Measurements from ENCODE around the gene ACSL1. TPM values are rescaled to one million over a fixed set of nuclear protein-coding genes. Genes with fewer than 3 reads are reported as not detected.

ACSL1 gene
- polyA plus RNA-seq, 1 donor from 2014 or later, result 30.7 TPM

DNA sequence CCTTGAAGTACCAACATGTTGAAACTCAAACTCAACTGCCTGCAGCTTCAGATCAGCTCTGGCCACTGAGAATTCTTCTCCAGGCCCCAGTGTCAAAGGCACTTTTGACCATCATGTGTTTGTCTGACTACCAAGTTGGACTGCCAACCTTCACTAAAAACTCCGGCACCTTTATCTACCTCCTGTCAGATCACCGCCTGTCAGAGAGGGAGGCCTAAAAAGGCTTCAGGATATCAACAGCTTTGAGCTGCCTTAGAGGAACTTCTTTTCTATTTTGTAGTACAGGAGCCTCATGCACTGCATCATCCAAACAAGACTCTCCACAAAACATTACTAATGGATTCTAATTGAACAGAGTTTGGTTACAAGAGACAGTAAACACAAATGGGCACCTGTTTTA, 2.8 kb downstream of the ACSL1 start:
- H3K27ac ChIP-seq (ENCODE audit: low read length), result no peak overlapping the region
- H3K9me3 ChIP-seq (ENCODE audit: low read length), result no peaks in the 10 kb centered on the region
- H2AFZ ChIP-seq (ENCODE audit: low read depth, low read length), result no peak overlapping the region
- no peak overlapping the region for H3K4me2 ChIP-seq (ENCODE audit: low read length)
- no peaks in the 10 kb centered on the region for H3K9me2 ChIP-seq (ENCODE audit: insufficient read depth, low read length)
- no peaks in the 10 kb centered on the region for H4K20me1 ChIP-seq (ENCODE audit: insufficient read depth)
- TF ChIP-seq, protein P1, sequence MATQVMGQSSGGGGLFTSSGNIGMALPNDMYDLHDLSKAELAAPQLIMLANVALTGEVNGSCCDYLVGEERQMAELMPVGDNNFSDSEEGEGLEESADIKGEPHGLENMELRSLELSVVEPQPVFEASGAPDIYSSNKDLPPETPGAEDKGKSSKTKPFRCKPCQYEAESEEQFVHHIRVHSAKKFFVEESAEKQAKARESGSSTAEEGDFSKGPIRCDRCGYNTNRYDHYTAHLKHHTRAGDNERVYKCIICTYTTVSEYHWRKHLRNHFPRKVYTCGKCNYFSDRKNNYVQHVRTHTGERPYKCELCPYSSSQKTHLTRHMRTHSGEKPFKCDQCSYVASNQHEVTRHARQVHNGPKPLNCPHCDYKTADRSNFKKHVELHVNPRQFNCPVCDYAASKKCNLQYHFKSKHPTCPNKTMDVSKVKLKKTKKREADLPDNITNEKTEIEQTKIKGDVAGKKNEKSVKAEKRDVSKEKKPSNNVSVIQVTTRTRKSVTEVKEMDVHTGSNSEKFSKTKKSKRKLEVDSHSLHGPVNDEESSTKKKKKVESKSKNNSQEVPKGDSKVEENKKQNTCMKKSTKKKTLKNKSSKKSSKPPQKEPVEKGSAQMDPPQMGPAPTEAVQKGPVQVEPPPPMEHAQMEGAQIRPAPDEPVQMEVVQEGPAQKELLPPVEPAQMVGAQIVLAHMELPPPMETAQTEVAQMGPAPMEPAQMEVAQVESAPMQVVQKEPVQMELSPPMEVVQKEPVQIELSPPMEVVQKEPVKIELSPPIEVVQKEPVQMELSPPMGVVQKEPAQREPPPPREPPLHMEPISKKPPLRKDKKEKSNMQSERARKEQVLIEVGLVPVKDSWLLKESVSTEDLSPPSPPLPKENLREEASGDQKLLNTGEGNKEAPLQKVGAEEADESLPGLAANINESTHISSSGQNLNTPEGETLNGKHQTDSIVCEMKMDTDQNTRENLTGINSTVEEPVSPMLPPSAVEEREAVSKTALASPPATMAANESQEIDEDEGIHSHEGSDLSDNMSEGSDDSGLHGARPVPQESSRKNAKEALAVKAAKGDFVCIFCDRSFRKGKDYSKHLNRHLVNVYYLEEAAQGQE (IDR thresholded peaks at IDR 0.05; ENCODE audit: borderline replicate concordance), result no peak
- TF ChIP-seq POLR2AphosphoS5 (IDR thresholded peaks at IDR 0.05) (no peak), TAF1 (IDR thresholded peaks at IDR 0.05; ENCODE audit: low read depth) (no peak), SMC3 (conservative IDR thresholded peaks at IDR 0.05; ENCODE audit: poor library complexity) (no peak), RAD21 (conservative IDR thresholded peaks at IDR 0.05) (no peak), MXI1 (conservative IDR thresholded peaks at IDR 0.05; ENCODE audit: poor library complexity, severe bottlenecking) (no peak), EZH2 (IDR thresholded peaks at IDR 0.05; ENCODE audit: borderline replicate concordance, insufficient read depth, low read length, poor library complexity, severe bottlenecking) (no peak), EP300 (conservative IDR thresholded peaks at IDR 0.05; ENCODE audit: poor library complexity, severe bottlenecking) (no peak)
- TF ChIP-seq, protein P2, sequence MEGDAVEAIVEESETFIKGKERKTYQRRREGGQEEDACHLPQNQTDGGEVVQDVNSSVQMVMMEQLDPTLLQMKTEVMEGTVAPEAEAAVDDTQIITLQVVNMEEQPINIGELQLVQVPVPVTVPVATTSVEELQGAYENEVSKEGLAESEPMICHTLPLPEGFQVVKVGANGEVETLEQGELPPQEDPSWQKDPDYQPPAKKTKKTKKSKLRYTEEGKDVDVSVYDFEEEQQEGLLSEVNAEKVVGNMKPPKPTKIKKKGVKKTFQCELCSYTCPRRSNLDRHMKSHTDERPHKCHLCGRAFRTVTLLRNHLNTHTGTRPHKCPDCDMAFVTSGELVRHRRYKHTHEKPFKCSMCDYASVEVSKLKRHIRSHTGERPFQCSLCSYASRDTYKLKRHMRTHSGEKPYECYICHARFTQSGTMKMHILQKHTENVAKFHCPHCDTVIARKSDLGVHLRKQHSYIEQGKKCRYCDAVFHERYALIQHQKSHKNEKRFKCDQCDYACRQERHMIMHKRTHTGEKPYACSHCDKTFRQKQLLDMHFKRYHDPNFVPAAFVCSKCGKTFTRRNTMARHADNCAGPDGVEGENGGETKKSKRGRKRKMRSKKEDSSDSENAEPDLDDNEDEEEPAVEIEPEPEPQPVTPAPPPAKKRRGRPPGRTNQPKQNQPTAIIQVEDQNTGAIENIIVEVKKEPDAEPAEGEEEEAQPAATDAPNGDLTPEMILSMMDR (IDR thresholded peaks at IDR 0.05; ENCODE audit: poor library complexity, severe bottlenecking), result no peak
- H3K79me2 ChIP-seq (replicated peaks; ENCODE audit: insufficient read depth, low read length), result peaks cover 4% of the 10 kb centered on the region
- no peaks in the 10 kb centered on the region for H3K36me3 ChIP-seq (ENCODE audit: insufficient read depth, low read length)
- no peak overlapping the region for H3K9ac ChIP-seq (ENCODE audit: low read length)
- H3K27me3 ChIP-seq (ENCODE audit: insufficient read depth, low read depth, low read length), result peaks cover 57% of the 10 kb centered on the region
- no peaks in the 10 kb centered on the region for H3F3A ChIP-seq (ENCODE audit: insufficient read depth, low read length, poor library complexity, severe bottlenecking)
- no peak overlapping the region for H3K4me3 ChIP-seq (ENCODE audit: low read length)

DNA sequence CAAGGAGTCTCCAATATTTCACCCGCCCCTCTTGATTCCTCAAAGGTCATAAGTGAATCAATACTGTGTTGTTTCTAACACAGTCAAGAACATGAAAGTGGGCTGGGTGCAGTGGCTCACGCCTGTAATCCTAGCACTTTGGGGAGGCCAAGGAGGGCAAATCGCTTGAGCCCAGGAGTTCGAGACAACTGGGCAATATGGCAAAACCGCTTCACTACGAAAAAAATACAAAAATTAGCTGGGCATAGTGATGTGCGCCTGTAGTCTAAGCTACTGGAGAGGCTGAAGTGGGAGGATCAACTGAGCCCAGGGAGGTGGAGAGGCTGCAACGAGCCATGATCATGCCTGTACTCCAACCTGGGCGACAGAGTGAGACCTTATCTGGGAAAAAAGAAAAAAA, 3.4 kb downstream of the ACSL1 start:
- Histone ChIP-seq H3K9me3 (ENCODE audit: low read length) (no peaks in the 10 kb centered on the region), H3K4me2 (ENCODE audit: low read length) (no peak overlapping the region), H3K27me3 (ENCODE audit: insufficient read depth, low read depth, low read length) (peaks cover 56% of the 10 kb centered on the region), H3K36me3 (ENCODE audit: insufficient read depth, low read length) (no peaks in the 10 kb centered on the region), H3F3A (ENCODE audit: insufficient read depth, low read length, poor library complexity, severe bottlenecking) (no peaks in the 10 kb centered on the region), H4K20me1 (ENCODE audit: insufficient read depth) (no peaks in the 10 kb centered on the region), H3K9ac (ENCODE audit: low read length) (no peak overlapping the region), H3K9me2 (ENCODE audit: insufficient read depth, low read length) (no peaks in the 10 kb centered on the region), H2AFZ (ENCODE audit: low read depth, low read length) (no peak overlapping the region), H3K79me2 (replicated peaks; ENCODE audit: insufficient read depth, low read length) (peaks cover 4% of the 10 kb centered on the region), H3K27ac (ENCODE audit: low read length) (no peak overlapping the region), H3K4me3 (ENCODE audit: low read length) (no peak overlapping the region)
- TF ChIP-seq, protein P2 (IDR thresholded peaks at IDR 0.05; ENCODE audit: poor library complexity, severe bottlenecking), result no peak
- TF ChIP-seq, protein P1 (IDR thresholded peaks at IDR 0.05; ENCODE audit: borderline replicate concordance), result no peak
- TF ChIP-seq RAD21 (conservative IDR thresholded peaks at IDR 0.05), result no peak
- no peak for TF ChIP-seq SMC3 (conservative IDR thresholded peaks at IDR 0.05; ENCODE audit: poor library complexity)
- no peak for TF ChIP-seq POLR2AphosphoS5 (IDR thresholded peaks at IDR 0.05)
- TF ChIP-seq TAF1 (IDR thresholded peaks at IDR 0.05; ENCODE audit: low read depth), result no peak
- TF ChIP-seq EP300 (conservative IDR thresholded peaks at IDR 0.05; ENCODE audit: poor library complexity, severe bottlenecking), result no peak
- no peak for TF ChIP-seq MXI1 (conservative IDR thresholded peaks at IDR 0.05; ENCODE audit: poor library complexity, severe bottlenecking)
- TF ChIP-seq EZH2 (IDR thresholded peaks at IDR 0.05; ENCODE audit: borderline replicate concordance, insufficient read depth, low read length, poor library complexity, severe bottlenecking), result no peak
